ENCODE results near the gene NHSL1.
"Not testable (repeated sequence)": the region's sequence is repeated elsewhere in the genome, so short reads cannot be mapped to it uniquely, and the experiment has no call there.

NHSL1 gene

GRCh38 chr6:138425256-138425655 is 74.0 kb downstream of the NHSL1 start:
- H3K36me3 ChIP-seq (ENCODE audit: insufficient read depth, low read length) = not testable (repeated sequence)

GRCh38 chr6:138424004-138424904 is 75.0 kb downstream of the NHSL1 start:
- Histone ChIP-seq H3K9me3 (ENCODE audit: control insufficient read depth, insufficient read depth, low read length) (no peaks in the 10 kb centered on the region), H3K36me3 (ENCODE audit: insufficient read depth, low read length) (no peaks in the 10 kb centered on the region), H3K4me1 (ENCODE audit: insufficient read depth, low read length) (no peaks in the 10 kb centered on the region), H3K9ac (ENCODE audit: low read depth, low read length) (no peak overlapping the region)

More at GRCh38 chr6:138425256-138425655, 74.0 kb downstream of the NHSL1 start:
- not testable (repeated sequence) for H3K9ac ChIP-seq (ENCODE audit: low read depth, low read length); H3K9me3 ChIP-seq (ENCODE audit: control insufficient read depth, insufficient read depth, low read length); H3K4me1 ChIP-seq (ENCODE audit: insufficient read depth, low read length)

- Histone ChIP-seq H3K36me3 (ENCODE audit: insufficient read depth, low read length) (no peaks in the 10 kb centered on the region; the same call in 1 of the 2 replicates), H3K4me1 (ENCODE audit: insufficient read depth, low read length) (no peaks in the 10 kb centered on the region), H3K9me3 (ENCODE audit: control insufficient read depth, insufficient read depth, low read length) (no peaks in the 10 kb centered on the region), H3K9ac (ENCODE audit: low read depth, low read length) (no peak overlapping the region)
Observed at GRCh38 chr6:138422861-138423260, 76.4 kb downstream of the NHSL1 start.

- H3K9ac ChIP-seq (ENCODE audit: low read depth, low read length) = no peak overlapping the region
- no peaks in the 10 kb centered on the region; the same call in 1 of the 2 replicates for H3K36me3 ChIP-seq (ENCODE audit: insufficient read depth, low read length)
- no peaks in the 10 kb centered on the region for H3K4me1 ChIP-seq (ENCODE audit: insufficient read depth, low read length)
- no peaks in the 10 kb centered on the region for H3K9me3 ChIP-seq (ENCODE audit: control insufficient read depth, insufficient read depth, low read length)
Observed at GRCh38 chr6:138421608-138422007, 77.7 kb downstream of the NHSL1 start.

DNA sequence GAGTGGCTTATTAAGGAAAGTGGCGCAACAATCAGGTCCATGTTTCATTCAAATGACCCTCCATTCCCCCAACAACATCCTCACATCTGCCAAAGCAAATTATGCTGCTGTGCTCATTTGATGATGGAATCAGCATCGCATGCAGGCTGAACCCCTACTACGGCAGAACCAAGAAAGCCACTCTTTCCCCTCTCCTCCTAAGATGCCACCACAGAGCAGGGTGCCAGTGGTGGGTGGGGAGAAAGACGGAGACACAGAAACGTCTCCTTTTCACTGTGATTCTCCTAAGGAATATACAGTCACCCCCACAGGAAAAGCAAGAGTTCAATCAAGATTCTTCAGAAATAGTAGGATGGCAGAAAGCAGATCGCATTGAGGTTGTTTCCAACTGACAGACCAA is 78.2 kb downstream of the NHSL1 start:
- Histone ChIP-seq H3K4me1 (ENCODE audit: insufficient read depth, low read length) (no peaks in the 10 kb centered on the region), H3K36me3 (ENCODE audit: insufficient read depth, low read length) (no peaks in the 10 kb centered on the region; the same call in 1 of the 2 replicates)

GRCh38 chr6:138420356-138420755 is 78.9 kb downstream of the NHSL1 start:
- Histone ChIP-seq H3K36me3 (ENCODE audit: insufficient read depth, low read length) (no peaks in the 10 kb centered on the region; the same call in 1 of the 2 replicates), H3K9me3 (ENCODE audit: control insufficient read depth, insufficient read depth, low read length) (no peaks in the 10 kb centered on the region), H3K9ac (ENCODE audit: low read depth, low read length) (no peak overlapping the region), H3K4me1 (ENCODE audit: insufficient read depth, low read length) (no peaks in the 10 kb centered on the region)

More for the DNA sequence above, 78.2 kb downstream of the NHSL1 start:
- H3K9ac ChIP-seq (ENCODE audit: low read depth, low read length) = no peak overlapping the region
- no peaks in the 10 kb centered on the region for H3K9me3 ChIP-seq (ENCODE audit: control insufficient read depth, insufficient read depth, low read length)

- no peaks in the 10 kb centered on the region; the same call in 1 of the 2 replicates for H3K36me3 ChIP-seq (ENCODE audit: insufficient read depth, low read length)
- H3K9me3 ChIP-seq (ENCODE audit: control insufficient read depth, insufficient read depth, low read length) = no peaks in the 10 kb centered on the region
- no peaks in the 10 kb centered on the region for H3K4me1 ChIP-seq (ENCODE audit: insufficient read depth, low read length)
- no peak overlapping the region for H3K9ac ChIP-seq (ENCODE audit: low read depth, low read length)
Observed at GRCh38 chr6:138419766-138420165, 79.5 kb downstream of the NHSL1 start.

- Histone ChIP-seq H3K9me3 (ENCODE audit: control insufficient read depth, insufficient read depth, low read length) (no peaks in the 10 kb centered on the region), H3K4me1 (ENCODE audit: insufficient read depth, low read length) (no peaks in the 10 kb centered on the region), H3K9ac (ENCODE audit: low read depth, low read length) (no peak overlapping the region), H3K36me3 (ENCODE audit: insufficient read depth, low read length) (peaks cover 9% of the 10 kb centered on the region)
Observed at GRCh38 chr6:138418118-138418742, 81.1 kb downstream of the NHSL1 start.

GRCh38 chr6:138417493-138418117 is 81.7 kb downstream of the NHSL1 start:
- Histone ChIP-seq H3K36me3 (ENCODE audit: insufficient read depth, low read length) (peaks cover 15% of the 10 kb centered on the region), H3K9me3 (ENCODE audit: control insufficient read depth, insufficient read depth, low read length) (no peaks in the 10 kb centered on the region), H3K4me1 (ENCODE audit: insufficient read depth, low read length) (no peaks in the 10 kb centered on the region), H3K9ac (ENCODE audit: low read depth, low read length) (no peak overlapping the region)

DNA sequence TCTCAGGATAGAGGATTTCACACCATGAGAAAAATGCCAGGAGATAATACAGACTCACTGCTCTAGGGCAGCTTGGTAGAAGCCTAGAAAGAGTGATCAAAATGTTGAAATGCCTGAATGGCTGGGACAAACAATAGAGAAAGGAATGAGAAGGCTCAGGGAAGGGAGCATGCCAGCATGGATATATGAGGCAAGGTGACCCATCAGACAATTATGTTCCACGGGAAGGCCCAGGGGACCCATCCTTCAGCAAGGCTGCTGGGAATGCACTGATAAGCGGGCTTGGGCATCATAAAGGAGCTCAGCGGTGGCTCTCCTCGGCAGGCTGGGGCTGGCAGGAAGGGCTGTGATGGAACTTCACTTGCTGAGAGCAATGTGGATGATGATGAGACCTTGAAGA is 83.1 kb downstream of the NHSL1 start:
- no peak overlapping the region for H3K9ac ChIP-seq (ENCODE audit: low read depth, low read length)
- no peaks in the 10 kb centered on the region for H3K9me3 ChIP-seq (ENCODE audit: control insufficient read depth, insufficient read depth, low read length)
- no peaks in the 10 kb centered on the region for H3K4me1 ChIP-seq (ENCODE audit: insufficient read depth, low read length)
- peaks cover 16% of the 10 kb centered on the region for H3K36me3 ChIP-seq (ENCODE audit: insufficient read depth, low read length)

GRCh38 chr6:138415125-138415524 is 84.2 kb downstream of the NHSL1 start:
- Histone ChIP-seq H3K9ac (ENCODE audit: low read depth, low read length) (no peak overlapping the region), H3K36me3 (ENCODE audit: insufficient read depth, low read length) (peaks cover 25% of the 10 kb centered on the region), H3K4me1 (ENCODE audit: insufficient read depth, low read length) (no peaks in the 10 kb centered on the region), H3K9me3 (ENCODE audit: control insufficient read depth, insufficient read depth, low read length) (no peaks in the 10 kb centered on the region)

- H3K9me3 ChIP-seq (ENCODE audit: control insufficient read depth, insufficient read depth, low read length) = no peaks in the 10 kb centered on the region
Observed at GRCh38 chr6:138410972-138411880, 88.1 kb downstream of the NHSL1 start.

DNA sequence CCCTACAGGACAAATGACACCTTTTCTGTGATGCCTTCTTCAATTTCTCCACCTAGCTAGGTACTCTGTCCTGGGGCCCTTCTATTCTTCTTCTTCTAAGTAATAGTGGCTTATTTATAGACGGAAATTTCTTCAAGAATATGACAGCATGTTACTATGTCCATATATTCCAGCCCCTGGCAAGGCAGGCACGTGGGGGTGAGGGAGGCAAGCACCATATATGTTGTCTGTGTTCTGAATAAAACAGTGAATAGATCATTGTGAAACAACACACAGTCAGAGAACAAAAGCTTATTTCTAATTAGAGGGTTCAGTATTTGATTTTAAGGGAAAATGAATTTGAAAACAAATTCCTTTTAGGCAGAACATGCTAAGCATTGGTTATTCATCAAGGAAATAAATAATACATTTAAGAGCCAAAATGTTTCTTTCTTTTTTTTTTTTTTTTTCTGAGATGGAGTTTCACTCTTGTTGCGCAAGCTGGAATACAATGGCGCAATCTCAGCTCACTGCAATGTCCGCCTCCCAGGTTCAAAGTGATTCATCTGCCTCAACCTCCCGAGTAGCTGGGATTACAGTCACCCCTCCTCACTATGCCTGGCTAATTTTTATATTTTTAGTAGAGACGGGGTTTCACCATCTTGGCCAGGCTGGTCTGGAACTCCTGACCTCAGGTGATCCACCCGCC is 89.1 kb downstream of the NHSL1 start:
- Histone ChIP-seq H3K4me1 (ENCODE audit: insufficient read depth, low read length) (no peaks in the 10 kb centered on the region), H3K36me3 (ENCODE audit: insufficient read depth, low read length) (peaks cover 30% of the 10 kb centered on the region), H3K9ac (ENCODE audit: low read depth, low read length) (no peak overlapping the region), H3K9me3 (ENCODE audit: control insufficient read depth, insufficient read depth, low read length) (no peaks in the 10 kb centered on the region)

More at GRCh38 chr6:138410972-138411880, 88.1 kb downstream of the NHSL1 start:
- no peak overlapping the region for H3K9ac ChIP-seq (ENCODE audit: low read depth, low read length)
- H3K4me1 ChIP-seq (ENCODE audit: insufficient read depth, low read length) = no peaks in the 10 kb centered on the region
- peaks cover 30% of the 10 kb centered on the region for H3K36me3 ChIP-seq (ENCODE audit: insufficient read depth, low read length)

Measured in ES-I3 (cell line).